Measurements from ENCODE around the gene PTGES3L. TPM values are rescaled to one million over a fixed set of nuclear protein-coding genes. Genes with fewer than 3 reads are reported as not detected.

PTGES3L gene
- total and polyA plus RNA-seq, 2 of the 13 experiments (the other 11 are each of a cell fraction or from before 2014, with no cell fraction given), result 1.2 to 2.9 TPM

DNA sequence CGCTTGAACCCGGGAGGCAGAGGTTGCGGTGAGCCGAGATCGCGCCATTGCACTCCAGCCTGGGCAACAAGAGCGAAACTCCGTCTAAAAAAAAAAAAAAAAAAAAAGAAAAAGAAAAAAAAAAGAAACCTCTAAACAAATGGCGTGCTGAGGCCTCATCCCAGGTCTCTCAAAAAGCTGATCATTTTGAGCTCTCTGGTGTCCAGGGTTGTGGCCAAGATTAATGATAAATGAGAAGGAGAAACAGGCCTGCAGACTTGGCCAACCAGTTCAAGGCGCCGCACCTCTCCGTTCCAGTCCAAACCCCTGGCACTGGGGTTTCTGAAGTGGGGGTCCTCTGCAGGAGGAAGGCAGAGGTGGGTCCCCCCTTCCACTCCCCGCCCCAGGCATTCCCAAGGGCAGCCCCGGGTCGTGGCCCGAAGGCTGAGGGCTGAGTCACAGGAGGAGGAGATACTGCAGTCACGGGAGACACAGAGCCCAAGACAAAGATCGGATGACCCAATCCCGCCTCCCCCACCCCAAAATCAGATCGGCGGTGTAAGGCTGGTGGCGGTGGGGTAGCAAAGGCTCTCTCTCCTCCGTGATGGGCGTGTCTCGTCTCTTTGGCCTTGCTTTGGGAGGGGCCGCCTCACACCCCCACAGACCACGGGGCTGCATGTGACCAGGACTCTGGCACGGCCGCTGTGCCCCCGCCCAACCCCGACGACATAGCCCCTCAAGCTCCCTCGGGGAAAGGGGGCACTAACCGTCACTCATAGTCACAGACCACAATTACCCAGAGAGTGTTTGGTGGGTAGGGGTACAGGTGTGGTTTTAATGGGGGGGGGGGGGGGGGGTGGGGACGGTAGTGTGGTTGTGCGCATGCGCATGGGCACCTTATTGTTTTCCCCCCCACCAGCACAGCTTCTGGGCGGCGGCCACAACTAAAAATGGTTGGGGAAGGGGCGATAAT, 41.2 kb upstream of the PTGES3L start (continued):
- TF ChIP-seq, protein P1, sequence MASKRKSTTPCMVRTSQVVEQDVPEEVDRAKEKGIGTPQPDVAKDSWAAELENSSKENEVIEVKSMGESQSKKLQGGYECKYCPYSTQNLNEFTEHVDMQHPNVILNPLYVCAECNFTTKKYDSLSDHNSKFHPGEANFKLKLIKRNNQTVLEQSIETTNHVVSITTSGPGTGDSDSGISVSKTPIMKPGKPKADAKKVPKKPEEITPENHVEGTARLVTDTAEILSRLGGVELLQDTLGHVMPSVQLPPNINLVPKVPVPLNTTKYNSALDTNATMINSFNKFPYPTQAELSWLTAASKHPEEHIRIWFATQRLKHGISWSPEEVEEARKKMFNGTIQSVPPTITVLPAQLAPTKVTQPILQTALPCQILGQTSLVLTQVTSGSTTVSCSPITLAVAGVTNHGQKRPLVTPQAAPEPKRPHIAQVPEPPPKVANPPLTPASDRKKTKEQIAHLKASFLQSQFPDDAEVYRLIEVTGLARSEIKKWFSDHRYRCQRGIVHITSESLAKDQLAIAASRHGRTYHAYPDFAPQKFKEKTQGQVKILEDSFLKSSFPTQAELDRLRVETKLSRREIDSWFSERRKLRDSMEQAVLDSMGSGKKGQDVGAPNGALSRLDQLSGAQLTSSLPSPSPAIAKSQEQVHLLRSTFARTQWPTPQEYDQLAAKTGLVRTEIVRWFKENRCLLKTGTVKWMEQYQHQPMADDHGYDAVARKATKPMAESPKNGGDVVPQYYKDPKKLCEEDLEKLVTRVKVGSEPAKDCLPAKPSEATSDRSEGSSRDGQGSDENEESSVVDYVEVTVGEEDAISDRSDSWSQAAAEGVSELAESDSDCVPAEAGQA (IDR thresholded peaks at IDR 0.05; ENCODE audit: low read depth), result peak; percentile 39; the same call in 1 of the 2 replicates
- TF ChIP-seq, protein P1 (CRISPR knock-in tag; IDR thresholded peaks at IDR 0.05; ENCODE audit: borderline replicate concordance), result no peak
- TF ChIP-seq ZNF574 (CRISPR knock-in tag; IDR thresholded peaks at IDR 0.05), result 0 out of 2 replicates have a peak, but pooled peaks have one; percentile 5
- peak; percentile 81; the same call in 1 of the 2 replicates for TF ChIP-seq ZNF431 (CRISPR knock-in tag; IDR thresholded peaks at IDR 0.05; ENCODE audit: borderline replicate concordance, low read depth)
- TF ChIP-seq XRCC5 (optimal IDR thresholded peaks at IDR 0.05; ENCODE audit: low read length), result no peak
- TF ChIP-seq ZNF414 (CRISPR knock-in tag; IDR thresholded peaks at IDR 0.05), result peak; percentile 85
- peak; percentile 56; the same call in 1 of the 2 replicates for TF ChIP-seq ZNF580 (CRISPR knock-in tag; IDR thresholded peaks at IDR 0.05; ENCODE audit: borderline replicate concordance, low read depth)
- peak; percentile 66; the same call in 1 of the 2 replicates for TF ChIP-seq KDM3A (CRISPR knock-in tag; IDR thresholded peaks at IDR 0.05; ENCODE audit: low read depth)
- 0 out of 2 replicates have a peak, but pooled peaks have one; percentile 14 for TF ChIP-seq CBX5 (CRISPR knock-in tag; IDR thresholded peaks at IDR 0.05; ENCODE audit: borderline replicate concordance)
- TF ChIP-seq MLLT10 (CRISPR knock-in tag; IDR thresholded peaks at IDR 0.05), result no peak
- TF ChIP-seq ZFP41 (CRISPR knock-in tag; IDR thresholded peaks at IDR 0.05; ENCODE audit: borderline replicate concordance), result no peak
- peak; percentile 22; the same call in 1 of the 2 replicates for TF ChIP-seq BRD4 (CRISPR knock-in tag; IDR thresholded peaks at IDR 0.05)
- TF ChIP-seq ZNF792 (CRISPR knock-in tag; IDR thresholded peaks at IDR 0.05), result 0 out of 2 replicates have a peak, but pooled peaks have one; percentile 19
- TF ChIP-seq DR1 (CRISPR knock-in tag; IDR thresholded peaks at IDR 0.05), result 0 out of 2 replicates have a peak, but pooled peaks have one; percentile 9
- TF ChIP-seq ZNF354B (CRISPR knock-in tag; IDR thresholded peaks at IDR 0.05), result peak; percentile 61; the same call in 1 of the 2 replicates
- no peak for TF ChIP-seq FOXP1 (IDR thresholded peaks at IDR 0.05)
- peak; percentile 22; the same call in 1 of the 2 replicates for TF ChIP-seq FOXP1 (CRISPR knock-in tag; IDR thresholded peaks at IDR 0.05)
- TF ChIP-seq ZNF350 (CRISPR knock-in tag; IDR thresholded peaks at IDR 0.05; ENCODE audit: borderline replicate concordance, low read depth), result peak; percentile 73; the same call in 1 of the 2 replicates
- TF ChIP-seq SP4 (CRISPR knock-in tag; IDR thresholded peaks at IDR 0.05), result peak; percentile 67
- TF ChIP-seq RXRA (CRISPR knock-in tag; IDR thresholded peaks at IDR 0.05), result peak; percentile 55; the same call in 1 of the 2 replicates

Data from HepG2 (cell line).